Endothelial cell (in vitro differentiated cells): Measurements from ENCODE around the gene ERGIC1. TPM values are rescaled to one million over a fixed set of nuclear protein-coding genes. Genes with fewer than 3 reads are reported as not detected.
"Not testable (repeated sequence)": the region's sequence is repeated elsewhere in the genome, so short reads cannot be mapped to it uniquely, and the experiment has no call there.

Experiments used
- DNase-seq: peaks from one replicate; pipeline ENCODE4 v3.0.0; 2021; ENCODE audit warnings: low spot score
- H3K27ac Mint-ChIP-seq: one replicate; pipeline ENCODE4 v1.8.0; 2021; ENCODE audit warnings: mixed read lengths, inconsistent platforms; ENCODE audit not compliant: unreplicated experiment
- H3K27me3 Mint-ChIP-seq: one replicate; pipeline ENCODE4 v1.8.0; 2021; ENCODE audit warnings: mild to moderate bottlenecking, moderate library complexity, mixed read lengths, inconsistent platforms; ENCODE audit not compliant: unreplicated experiment
- H3K36me3 Mint-ChIP-seq: one replicate; pipeline ENCODE4 v1.8.0; 2021; ENCODE audit warnings: mild to moderate bottlenecking, low read depth, mixed read lengths, inconsistent platforms; ENCODE audit not compliant: unreplicated experiment
- H3K4me1 Mint-ChIP-seq: one replicate; pipeline ENCODE4 v1.8.0; 2021; ENCODE audit warnings: mild to moderate bottlenecking, mixed read lengths, inconsistent platforms; ENCODE audit not compliant: unreplicated experiment
- H3K4me3 Mint-ChIP-seq: one replicate; pipeline ENCODE4 v1.8.0; 2021; ENCODE audit warnings: mild to moderate bottlenecking, mixed read lengths, inconsistent platforms; ENCODE audit not compliant: unreplicated experiment
- H3K9me3 Mint-ChIP-seq: one replicate; pipeline ENCODE4 v1.8.0; 2021; ENCODE audit warnings: mixed read lengths, inconsistent platforms; ENCODE audit not compliant: unreplicated experiment
- total RNA-seq: library from RNA; stranded (reverse); fragmentation: NEBNext Ultra II Directional; extraction: Animal tissue kit (Norgen Biotek cat#: 25700); gene quantifications from one replicate; pipeline ENCODE4 v1.2.1, GENCODE V29; 2021; ENCODE audit not compliant: unreplicated experiment
- TF ChIP-seq, protein P1 (sequence below): fragments of 200-600 bp; sonication (generic); IDR thresholded peaks from one replicate; pipeline ENCODE4 v1.5.0; 2021; ENCODE audit warnings: antibody characterized with exemption; ENCODE audit not compliant: unreplicated experiment

The ERGIC1 gene
- total RNA-seq, 1 donor from 2014 or later = 67.1 TPM

DNA sequence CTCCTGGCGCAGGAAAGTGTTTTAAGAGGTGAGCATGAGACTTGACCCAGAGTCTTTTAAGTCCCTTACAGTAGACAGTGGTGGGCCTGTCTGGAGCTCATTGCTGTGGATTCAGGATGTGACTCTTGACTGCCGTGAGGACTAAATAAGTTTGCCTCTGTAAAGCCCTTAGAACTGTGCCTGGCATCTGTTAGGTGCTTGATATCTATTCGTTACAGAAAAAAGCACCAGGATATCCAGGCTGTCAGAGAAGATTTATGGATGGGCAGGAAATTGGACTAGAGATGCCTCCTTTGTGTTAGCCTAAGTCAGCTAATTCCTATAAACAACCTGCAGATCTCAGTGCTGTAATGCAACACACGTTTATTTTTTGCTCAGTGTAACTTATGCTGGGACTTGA is 12.6 kb downstream of the ERGIC1 start:
- H3K27ac Mint-ChIP-seq = peak overlapping the region; percentile 30
- no peaks in the 10 kb centered on the region for H3K9me3 Mint-ChIP-seq
- H3K36me3 Mint-ChIP-seq = no peaks in the 10 kb centered on the region
- TF ChIP-seq, protein P1, sequence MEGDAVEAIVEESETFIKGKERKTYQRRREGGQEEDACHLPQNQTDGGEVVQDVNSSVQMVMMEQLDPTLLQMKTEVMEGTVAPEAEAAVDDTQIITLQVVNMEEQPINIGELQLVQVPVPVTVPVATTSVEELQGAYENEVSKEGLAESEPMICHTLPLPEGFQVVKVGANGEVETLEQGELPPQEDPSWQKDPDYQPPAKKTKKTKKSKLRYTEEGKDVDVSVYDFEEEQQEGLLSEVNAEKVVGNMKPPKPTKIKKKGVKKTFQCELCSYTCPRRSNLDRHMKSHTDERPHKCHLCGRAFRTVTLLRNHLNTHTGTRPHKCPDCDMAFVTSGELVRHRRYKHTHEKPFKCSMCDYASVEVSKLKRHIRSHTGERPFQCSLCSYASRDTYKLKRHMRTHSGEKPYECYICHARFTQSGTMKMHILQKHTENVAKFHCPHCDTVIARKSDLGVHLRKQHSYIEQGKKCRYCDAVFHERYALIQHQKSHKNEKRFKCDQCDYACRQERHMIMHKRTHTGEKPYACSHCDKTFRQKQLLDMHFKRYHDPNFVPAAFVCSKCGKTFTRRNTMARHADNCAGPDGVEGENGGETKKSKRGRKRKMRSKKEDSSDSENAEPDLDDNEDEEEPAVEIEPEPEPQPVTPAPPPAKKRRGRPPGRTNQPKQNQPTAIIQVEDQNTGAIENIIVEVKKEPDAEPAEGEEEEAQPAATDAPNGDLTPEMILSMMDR = no peak
- no peak for DNase-seq
- peaks cover 6% of the 10 kb centered on the region for H3K27me3 Mint-ChIP-seq
- H3K4me3 Mint-ChIP-seq = no peak overlapping the region
- H3K4me1 Mint-ChIP-seq = peaks cover 28% of the 10 kb centered on the region

DNA sequence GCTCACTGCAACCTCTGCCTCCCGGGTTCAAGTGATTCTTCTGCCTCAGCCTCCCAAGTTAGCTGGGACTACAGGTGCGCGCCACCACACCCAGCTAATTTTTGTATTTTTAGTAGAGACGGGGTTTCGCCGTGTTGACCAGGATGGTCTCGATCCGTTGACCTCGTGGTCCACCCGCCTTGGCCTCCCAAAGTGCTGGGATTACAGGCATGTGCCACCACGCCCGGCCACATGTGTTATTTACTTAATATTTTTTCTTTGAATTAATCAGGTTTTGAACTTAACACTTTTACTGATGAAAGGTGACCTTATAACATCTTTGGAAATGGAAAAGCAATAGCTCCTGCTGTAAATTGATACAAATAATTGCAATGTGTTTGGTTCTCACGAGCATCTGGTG is 13.5 kb downstream of the ERGIC1 start:
- H3K36me3 Mint-ChIP-seq, H3K27ac Mint-ChIP-seq, H3K9me3 Mint-ChIP-seq, DNase-seq, H3K27me3 Mint-ChIP-seq, H3K4me3 Mint-ChIP-seq: not testable (repeated sequence)
- H3K4me1 Mint-ChIP-seq = peaks cover 32% of the 10 kb centered on the region

DNA sequence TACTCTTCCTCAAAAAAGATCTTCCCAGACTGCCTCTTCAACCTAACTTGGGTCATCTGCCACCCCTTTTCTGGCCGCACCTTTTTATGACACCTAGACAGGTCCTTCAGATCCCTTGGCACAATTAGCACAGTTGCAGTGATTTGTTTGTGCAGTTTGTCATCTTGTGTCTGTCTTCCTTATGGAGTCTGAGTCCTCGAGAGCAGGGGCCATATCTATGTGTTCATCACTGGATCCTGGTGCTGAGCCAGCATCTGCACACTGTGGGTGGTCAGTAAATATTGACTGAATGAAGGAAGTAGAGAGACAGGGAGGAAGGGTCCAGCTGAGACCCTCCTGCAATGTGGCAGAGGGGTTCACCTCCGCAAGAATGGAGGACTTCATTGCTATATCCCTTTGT is 14.4 kb downstream of the ERGIC1 start:
- Mint-ChIP-seq H3K4me1 (peaks cover 34% of the 10 kb centered on the region), H3K27me3 (peaks cover 6% of the 10 kb centered on the region), H3K36me3 (no peaks in the 10 kb centered on the region), H3K27ac (no peak overlapping the region), H3K4me3 (no peak overlapping the region), H3K9me3 (no peaks in the 10 kb centered on the region)
- TF ChIP-seq, protein P1 = no peak
- no peak for DNase-seq

DNA sequence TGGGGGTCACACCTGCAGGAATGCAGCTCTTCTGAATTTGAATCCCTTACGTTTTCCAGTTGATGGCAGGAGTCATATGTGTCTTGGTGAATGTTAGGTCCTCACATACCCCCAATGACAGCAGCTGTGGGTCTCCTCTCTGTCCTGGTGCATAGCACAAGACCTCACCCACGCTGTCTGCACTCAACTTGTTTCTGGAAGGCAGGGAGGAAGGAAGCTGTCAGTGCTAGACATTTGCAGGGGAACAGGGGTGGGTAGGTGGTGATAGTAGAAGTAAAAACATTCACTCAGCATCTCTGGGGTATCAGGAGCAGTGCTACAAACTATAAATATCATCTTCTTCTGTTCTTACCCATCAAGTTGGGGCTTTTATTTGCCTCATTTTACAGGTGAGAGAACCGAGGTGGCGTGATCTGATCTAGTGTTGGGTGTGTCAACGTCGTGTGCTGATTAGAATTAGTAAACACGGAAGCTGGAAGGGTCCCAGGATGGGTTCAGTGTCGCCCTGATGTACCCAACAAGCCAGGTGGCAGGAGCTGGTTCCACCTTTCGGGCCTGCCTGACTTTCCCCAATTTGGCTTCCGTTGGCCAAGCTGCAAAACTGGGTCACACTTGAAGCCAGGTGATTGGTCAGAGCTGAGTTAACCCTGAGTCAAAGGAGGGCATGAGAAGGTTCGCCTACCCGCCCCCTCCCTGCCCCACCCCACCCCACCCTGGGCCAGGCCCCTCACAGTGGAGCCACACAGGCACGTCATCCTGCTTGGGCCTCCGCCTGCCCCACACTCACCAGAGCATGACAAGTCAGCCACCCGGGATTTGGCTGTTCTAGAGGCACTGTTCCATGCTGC is 15.8 kb downstream of the ERGIC1 start:
- peaks cover 6% of the 10 kb centered on the region for H3K27me3 Mint-ChIP-seq
- H3K36me3 Mint-ChIP-seq = peaks cover 4% of the 10 kb centered on the region
- peaks cover 34% of the 10 kb centered on the region for H3K4me1 Mint-ChIP-seq
- no peak for DNase-seq
- peak overlapping the region; percentile 25 for H3K27ac Mint-ChIP-seq
- H3K9me3 Mint-ChIP-seq = no peaks in the 10 kb centered on the region
- peak overlapping the region; percentile 33 for H3K4me3 Mint-ChIP-seq
- TF ChIP-seq, protein P1 = no peak

DNA sequence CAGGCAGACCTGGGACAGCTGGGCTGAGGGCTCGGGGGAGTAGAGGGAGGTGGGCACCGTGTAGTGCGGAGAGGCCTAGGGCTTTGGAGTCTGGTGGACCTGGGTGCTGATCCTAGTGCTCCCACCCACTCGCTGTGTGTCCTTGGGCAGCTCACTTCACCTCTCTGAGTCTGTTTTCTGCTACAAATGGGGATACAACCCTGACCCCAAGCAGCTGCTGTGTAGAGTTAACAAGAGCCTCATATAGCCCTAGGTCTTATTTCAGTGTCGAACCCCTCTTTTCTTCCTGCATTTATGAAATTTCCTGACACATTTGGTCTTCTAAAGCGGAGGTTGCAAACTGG is 16.4 kb downstream of the ERGIC1 start:
- peaks cover 34% of the 10 kb centered on the region for H3K4me1 Mint-ChIP-seq
- H3K27ac Mint-ChIP-seq = no peak overlapping the region
- H3K4me3 Mint-ChIP-seq = no peak overlapping the region
- peaks cover 6% of the 10 kb centered on the region for H3K27me3 Mint-ChIP-seq
- TF ChIP-seq, protein P1 = no peak
- DNase-seq = no peak
- peaks cover 6% of the 10 kb centered on the region for H3K36me3 Mint-ChIP-seq
- H3K9me3 Mint-ChIP-seq = no peaks in the 10 kb centered on the region

DNA sequence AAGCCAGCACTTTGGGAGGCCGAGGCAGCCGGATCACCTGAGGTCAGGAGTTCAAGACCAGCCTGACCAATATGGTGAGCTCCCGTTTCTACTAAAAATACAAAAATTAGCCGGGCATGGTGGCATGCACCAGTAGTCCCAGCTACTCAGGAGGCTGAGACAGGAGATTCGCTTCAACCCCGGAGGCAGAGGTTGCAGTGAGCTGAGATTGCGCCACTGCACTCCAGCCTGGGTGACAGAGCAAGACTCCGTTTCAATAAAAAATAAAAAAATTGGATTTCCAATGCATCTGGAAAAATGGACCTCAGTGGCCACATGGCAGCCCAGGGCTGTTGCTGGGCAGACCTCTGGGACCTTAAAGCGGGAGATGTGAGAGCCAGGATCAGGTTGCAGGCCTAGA is 17.2 kb downstream of the ERGIC1 start:
- H3K27ac Mint-ChIP-seq, H3K4me3 Mint-ChIP-seq, H3K9me3 Mint-ChIP-seq: not testable (repeated sequence)

More for the DNA sequence above, 17.2 kb downstream of the ERGIC1 start:
- not testable (repeated sequence) for DNase-seq, H3K36me3 Mint-ChIP-seq, H3K27me3 Mint-ChIP-seq
- peaks cover 31% of the 10 kb centered on the region for H3K4me1 Mint-ChIP-seq
